HCT116 (cell line): ENCODE results near the gene ZNF433.

Source experiments
- CTCF ChIP-seq, 3 experiments: fragments of 200-600 bp in 1 of 3; sonication (generic) in 1 of 3; IDR thresholded peaks in 2 of 3; conservative IDR thresholded peaks in 1 of 3; 2 replicates each; pipeline ENCODE4 v1.5.1; 2012 to 2017; ENCODE audit warnings: low read depth in 2 of 3, low read length in 2 of 3, antibody characterized with exemption in 1 of 3, borderline replicate concordance in 1 of 3, control low read depth in 1 of 3, mild to moderate bottlenecking in 1 of 3, mixed read lengths in 1 of 3, mixed run types in 1 of 3, moderate library complexity in 1 of 3; ENCODE audit not compliant: insufficient read depth in 1 of 3
- EZH2 ChIP-seq: fragments of 200-600 bp; sonication (generic); IDR thresholded peaks from 2 replicates; pipeline ENCODE4 v1.6.1; 2017; ENCODE audit warnings: antibody characterized with exemption, mixed run types
- POLR2A ChIP-seq: IDR thresholded peaks from 2 replicates; pipeline ENCODE4 v1.7.0; 2011; ENCODE audit warnings: borderline replicate concordance; ENCODE audit not compliant: insufficient read depth, insufficient read length; ENCODE audit errors: extremely low read depth
- POLR2AphosphoS5 ChIP-seq: IDR thresholded peaks from 2 replicates; pipeline ENCODE4 v1.6.1; 2011; ENCODE audit warnings: mild to moderate bottlenecking, low read depth, low read length, moderate library complexity
- SP1 ChIP-seq: IDR thresholded peaks from 2 replicates; pipeline ENCODE4 v1.6.1; 2012; ENCODE audit warnings: low read depth
- TCF7L2 ChIP-seq: IDR thresholded peaks from 2 replicates; pipeline ENCODE4 v1.7.0; 2011; ENCODE audit warnings: borderline replicate concordance, inconsistent platforms; ENCODE audit not compliant: insufficient read depth, insufficient read length; ENCODE audit errors: extremely low read depth

- no peak for TF ChIP-seq POLR2AphosphoS5
- no peak for TF ChIP-seq TCF7L2
- no peak for TF ChIP-seq CTCF (IDR thresholded peaks at IDR 0.05 in 2 of 3, conservative IDR thresholded peaks at IDR 0.05 in 1 of 3; ENCODE audit: borderline replicate concordance in 1 of 3, insufficient read depth in 1 of 3, low read depth in 2 of 3, low read length in 2 of 3)
- TF ChIP-seq POLR2A, result no peak
- TF ChIP-seq EZH2, result no peak
- TF ChIP-seq SP1, result no peak
Measured at GRCh38 chr19:12047868-12048267, 12.4 kb upstream of the ZNF433 start.
